Activated T-cell treated with anti-CD3 and anti-CD28 coated beads for 1 hour (primary cell): ENCODE measurements around the gene FRMD3.
"Not testable (repeated sequence)": the region's sequence is repeated elsewhere in the genome, so short reads cannot be mapped to it uniquely, and the experiment has no call there.

ENCODE experiments used
- DNase-seq: peaks from one replicate; pipeline ENCODE4 v3.0.0-alpha.2; 2020; ENCODE audit warnings: low read depth

FRMD3 gene

DNA sequence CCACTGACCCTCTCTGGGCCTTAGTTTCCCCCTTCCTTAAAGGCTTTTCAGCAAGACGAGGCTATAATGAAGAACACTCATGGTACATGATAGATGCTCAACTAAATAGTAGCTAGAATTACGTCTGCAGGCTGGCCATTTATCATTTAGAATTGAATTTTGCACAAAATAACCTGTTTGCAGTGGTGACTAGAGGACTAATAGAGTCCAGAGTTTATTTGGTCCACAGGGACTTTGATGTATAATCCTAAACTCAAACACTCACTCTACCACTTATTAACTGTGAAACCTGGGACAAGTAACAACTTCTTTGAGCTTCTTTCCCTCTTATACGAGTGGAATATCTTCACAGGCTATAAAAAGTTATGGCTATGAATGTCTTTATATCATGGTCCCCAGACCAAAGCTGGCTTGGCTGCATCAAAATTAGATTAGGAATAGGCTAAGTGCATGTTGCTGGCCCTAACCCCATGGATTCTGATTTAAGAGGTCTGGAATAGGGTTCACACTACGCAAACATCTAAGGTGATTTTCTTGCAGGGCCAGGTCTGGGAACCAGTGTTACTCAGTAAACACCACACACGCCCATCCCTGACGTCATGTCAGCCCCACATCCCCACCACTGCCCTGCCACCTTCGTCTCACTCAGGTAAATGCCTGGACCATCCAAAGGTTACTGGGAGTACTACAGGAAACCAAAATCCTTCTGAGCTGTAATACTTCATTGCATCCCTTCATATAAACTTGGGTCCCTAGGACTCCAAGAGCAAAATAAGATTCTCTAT, 150.6 kb downstream of the FRMD3 start:
- DNase-seq, result no peak

GRCh38 chr9:83385317-83385716, 152.9 kb downstream of the FRMD3 start:
- no peak for DNase-seq

DNA sequence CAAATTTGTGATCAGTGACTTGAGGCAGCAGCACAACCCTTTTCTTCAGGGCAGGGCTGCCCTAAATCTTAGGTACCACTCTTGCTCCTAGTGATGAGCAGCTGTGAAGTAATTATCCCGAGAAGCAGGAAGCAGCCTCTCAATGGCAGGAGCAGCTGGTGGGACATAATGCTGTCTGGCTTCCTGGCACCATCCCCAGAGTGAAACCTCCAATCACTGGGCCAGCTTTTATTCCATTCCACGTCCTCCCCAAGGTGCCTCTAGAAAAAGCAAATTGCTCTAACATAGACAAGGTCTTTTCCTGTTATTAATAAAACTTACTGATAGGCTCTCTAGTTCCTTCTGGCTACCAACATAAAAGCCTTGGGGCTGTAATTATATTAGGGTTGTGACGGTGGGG, 154.0 kb downstream of the FRMD3 start:
- DNase-seq, result no peak

DNA sequence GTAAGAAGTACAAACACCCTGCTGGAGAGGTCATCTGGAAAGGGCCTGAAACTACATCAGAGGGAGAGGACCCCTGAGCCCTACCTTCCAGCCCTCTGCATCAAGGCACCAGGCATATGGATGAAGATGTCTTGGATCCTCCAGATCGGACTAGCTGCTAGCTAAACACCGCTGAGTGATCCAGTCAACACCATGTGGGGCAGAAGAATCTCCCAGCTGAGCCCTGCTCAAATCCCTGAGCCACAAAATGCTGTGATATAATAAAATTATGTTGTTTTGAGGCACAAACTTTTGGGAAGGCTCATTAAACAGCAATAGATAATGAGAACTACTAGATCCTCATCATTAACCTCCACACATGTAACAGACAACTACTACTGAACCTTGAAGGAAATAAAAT, 155.2 kb downstream of the FRMD3 start:
- no peak for DNase-seq

DNA sequence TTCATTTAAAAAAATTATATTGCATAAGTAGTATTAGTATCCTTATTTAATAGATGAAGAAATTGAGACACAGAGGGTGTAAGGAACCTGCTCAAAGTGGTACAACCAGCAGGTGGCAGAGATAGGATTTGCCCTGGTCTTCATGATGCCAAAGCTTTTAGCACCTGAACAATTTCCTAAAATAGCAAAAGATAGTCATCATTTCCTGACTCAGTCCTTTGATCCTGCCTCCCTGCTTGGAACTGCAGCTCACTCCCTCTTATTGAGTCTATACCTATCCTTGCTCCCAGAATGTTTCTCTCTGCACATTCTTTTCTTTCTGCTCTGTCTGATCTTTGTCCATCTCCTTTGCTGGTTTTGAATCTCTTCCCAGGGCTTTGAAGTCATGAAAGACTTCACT, 155.8 kb downstream of the FRMD3 start:
- DNase-seq, result no peak

DNA sequence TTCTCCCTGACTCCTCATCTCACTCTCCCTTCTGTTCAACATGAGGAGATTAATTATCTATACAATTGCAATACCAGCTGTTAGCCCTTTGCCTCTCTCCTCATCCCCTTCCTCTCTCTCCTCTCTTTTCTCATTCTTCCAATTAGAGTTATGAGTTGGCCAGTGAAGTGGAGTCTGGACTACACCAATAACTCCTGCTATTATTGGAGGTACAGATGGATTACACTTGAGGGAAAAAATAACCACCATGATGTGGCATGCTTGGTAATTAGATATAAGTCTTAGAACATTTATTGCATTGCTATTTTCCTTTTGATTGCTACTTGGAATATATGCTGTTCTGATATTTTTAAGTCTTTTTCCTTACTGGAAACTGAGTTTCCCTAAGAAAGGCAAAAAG, 159.2 kb downstream of the FRMD3 start:
- DNase-seq, result no peak

- no peak for DNase-seq
Measured at GRCh38 chr9:83372957-83373356, 165.2 kb downstream of the FRMD3 start.

DNA sequence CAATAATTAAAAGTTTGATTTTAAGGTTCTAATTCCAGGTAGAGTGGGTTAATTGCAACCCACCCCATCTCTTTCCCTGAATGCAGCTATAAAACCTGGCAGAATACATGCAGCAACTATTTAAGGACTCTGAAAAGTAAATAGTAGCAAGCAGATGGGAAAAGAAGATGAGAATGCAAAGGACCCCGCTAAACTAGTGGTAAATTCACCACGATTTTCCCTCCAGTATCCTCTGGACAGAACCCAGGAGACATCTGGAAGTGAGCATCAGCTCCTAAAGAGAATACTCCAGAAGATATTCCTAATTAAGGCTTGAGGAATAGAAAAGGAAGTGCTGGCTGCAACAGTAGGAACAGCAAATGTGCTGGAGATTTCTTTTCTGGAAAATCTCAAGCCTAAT, 170.9 kb downstream of the FRMD3 start:
- DNase-seq, result no peak

DNA sequence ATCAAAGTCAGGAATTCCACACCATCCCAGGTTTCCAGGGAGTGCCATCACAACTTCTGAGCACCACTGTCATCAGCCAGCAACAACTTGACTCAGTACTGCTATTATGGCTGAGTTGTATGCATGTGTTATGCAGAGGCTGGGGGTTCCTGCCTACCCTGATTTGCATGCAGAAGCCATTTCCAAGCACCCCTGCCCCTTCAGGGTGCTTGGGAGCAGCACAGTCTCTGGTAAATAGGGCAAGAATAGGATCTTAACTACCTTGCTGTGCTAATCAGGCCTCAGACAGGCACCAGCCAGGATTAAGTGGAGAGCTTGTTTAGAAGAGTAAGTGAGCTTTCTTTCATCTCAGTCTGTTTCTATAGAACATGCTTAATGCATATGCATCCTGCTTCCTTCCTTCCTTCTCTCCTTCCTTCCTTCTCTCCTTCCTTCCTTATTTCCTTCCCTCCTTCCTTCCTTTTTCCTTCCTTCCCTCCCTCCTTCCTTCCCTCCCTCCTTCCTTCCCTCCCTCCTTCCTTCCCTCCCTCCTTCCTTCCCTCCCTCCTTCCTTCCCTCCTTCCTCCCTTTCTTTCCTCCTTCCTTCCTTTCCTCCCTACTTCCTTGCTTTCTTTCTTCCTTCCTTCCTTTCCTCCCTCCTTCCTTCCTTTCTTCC, 175.7 kb downstream of the FRMD3 start:
- DNase-seq, result no peak

GRCh38 chr9:83359039-83359438, 179.2 kb downstream of the FRMD3 start:
- no peak for DNase-seq

- DNase-seq, result not testable (repeated sequence)
Measured at GRCh38 chr9:83358493-83358892, 179.7 kb downstream of the FRMD3 start.

DNA sequence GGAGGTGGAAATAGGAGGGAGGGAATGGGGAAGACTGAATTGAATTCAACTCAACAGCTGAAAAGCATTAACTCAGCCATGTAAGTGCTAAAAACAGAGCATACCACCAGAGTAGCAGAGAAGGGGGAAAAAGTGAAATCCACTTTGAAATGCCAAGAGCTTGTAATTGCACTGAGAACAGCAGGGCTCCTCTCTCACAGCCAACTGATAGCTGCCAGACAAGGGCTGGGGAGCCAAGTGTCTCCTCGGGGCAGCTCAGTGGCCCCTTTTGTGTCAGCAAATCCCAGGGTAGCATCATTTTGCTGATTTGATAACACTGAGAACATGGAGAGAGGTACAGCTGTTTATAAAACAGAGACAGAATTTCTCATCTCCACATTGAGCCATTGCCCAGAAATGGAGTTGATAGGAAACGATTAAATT, 182.5 kb downstream of the FRMD3 start:
- no peak for DNase-seq

DNA sequence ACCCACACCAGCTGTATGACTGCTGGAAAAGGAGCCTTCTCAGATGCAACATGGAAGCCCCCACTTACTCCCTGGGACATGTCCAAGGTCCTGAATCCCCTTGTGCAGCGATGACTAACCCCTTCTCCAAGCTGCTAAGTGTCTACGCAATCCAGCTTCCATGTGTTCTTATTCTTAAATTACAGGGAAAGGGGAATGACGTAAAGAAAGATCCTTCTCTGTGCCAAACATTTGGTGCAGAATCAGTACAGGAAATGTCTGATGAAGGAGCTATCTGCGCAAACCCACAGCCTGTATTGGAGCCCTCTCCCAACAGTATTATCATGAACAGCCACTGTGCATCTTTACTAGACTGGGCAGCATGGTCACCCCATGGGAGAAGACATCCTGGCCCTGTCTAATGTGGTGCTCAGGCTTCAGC, 183.2 kb downstream of the FRMD3 start:
- no peak for DNase-seq

DNA sequence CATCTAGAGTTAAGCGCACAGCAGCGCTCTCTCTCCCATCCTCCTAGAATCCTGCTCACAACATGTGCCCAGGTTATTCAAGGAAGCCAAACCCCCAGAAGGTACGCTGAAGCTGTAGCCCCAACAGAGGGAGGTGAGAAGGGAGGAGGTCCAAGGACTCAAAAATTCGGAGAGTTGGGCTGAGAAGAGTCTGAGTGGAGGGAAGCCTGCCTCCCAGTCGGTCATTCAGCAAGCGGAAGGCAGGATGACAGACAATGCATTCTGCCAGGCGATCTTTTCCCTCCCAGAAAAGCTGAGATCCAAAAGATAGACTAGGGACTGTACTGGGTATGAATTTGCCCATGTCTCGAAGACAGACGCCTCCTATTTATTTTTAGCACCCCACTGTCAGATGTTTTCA, 189.2 kb downstream of the FRMD3 start:
- DNase-seq, result no peak

- DNase-seq, result no peak
Measured at GRCh38 chr9:83346655-83347420, 191.4 kb downstream of the FRMD3 start.

GRCh38 chr9:83343366-83343999, 194.7 kb downstream of the FRMD3 start:
- no peak for DNase-seq

GRCh38 chr9:83342731-83343130, 195.5 kb downstream of the FRMD3 start:
- no peak for DNase-seq

DNA sequence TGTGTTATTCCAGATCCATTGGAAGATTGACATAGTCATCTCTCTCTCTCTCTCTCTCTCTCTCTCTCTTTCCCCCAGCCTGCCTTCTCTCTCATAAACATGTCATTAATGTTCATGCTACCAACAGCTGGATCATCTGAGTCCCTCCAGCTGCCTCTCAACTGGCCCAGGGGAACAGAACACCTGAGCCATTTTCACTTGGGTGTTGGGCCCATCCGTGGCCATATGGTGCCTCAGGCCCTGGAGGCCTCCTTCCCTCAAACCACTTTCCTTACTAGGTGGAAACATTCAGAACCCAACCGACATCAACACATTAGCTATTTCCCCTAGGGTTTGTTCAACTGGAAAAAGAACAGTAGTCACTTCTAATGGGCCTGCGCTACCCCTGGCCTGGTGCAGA, 196.2 kb downstream of the FRMD3 start:
- no peak for DNase-seq

DNA sequence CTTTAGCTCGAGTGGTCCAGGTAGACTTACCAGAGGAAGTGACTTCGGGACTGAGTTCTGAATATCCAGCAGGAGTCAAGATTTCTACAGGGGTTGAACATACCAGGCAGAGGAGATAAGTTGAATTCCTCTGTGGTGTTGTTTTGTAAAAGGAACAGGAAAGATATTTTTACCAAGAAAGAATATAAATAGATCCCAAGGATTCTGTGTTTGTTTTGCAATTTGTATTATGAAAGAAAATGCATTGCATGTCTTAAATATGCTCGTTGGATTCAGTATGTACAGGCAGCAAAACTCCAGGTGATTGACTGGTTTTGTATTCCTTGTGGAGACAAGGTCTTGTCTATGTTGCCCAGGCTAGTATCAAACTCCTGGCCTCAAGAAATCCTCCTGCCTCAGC, 197.8 kb downstream of the FRMD3 start:
- DNase-seq, result no peak

GRCh38 chr9:83339435-83339834, 198.8 kb downstream of the FRMD3 start:
- no peak for DNase-seq

DNA sequence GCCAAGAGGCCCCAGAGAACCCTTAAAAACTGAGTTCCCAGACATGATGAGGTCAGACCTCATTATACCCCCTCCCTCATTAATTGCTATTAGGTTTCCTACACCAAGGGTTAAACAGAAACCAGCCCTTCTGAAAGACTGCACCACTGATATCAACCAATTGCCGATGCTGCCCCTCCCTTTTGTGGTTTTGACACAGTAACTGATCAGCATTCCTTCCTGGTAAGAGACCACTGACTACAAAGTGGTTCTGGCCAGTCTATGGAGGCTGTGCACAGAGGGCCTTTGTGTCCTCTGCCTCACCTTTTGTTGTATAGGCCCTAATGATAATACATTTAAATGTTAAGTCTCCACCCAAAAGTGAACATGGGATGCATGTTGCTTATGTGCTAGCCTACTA, 201.5 kb downstream of the FRMD3 start:
- no peak for DNase-seq

DNA sequence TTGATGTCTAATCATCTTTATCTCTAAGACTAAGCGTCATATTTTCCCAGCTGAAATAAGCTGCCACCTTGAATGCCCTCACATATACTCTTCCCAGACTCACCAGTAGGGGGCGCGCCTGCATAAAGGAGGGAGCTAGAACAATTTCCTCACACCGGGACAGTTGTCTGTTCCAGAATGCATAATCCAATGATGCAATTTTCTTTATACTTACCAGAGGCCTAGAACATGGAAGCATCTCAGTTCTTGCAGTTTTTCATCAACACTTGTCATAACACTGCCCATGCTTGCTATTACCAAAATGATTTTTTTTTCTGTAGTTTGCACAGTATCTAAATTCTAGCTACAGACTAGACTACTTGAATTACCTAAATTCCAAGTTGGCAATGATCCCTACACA, 203.9 kb downstream of the FRMD3 start:
- peak; percentile 54 for DNase-seq
